B cell (primary cell): Measurements from ENCODE around the gene CTIF. TPM values are rescaled to one million over a fixed set of nuclear protein-coding genes. Genes with fewer than 3 reads are reported as not detected.

Source experiments
- ATAC-seq: fragments of 200-7000 bp; cut with Tn5 transposase; one replicate; pipeline ENCODE4 v1.10.0; 2021; ENCODE audit warnings: low read depth, mild to moderate bottlenecking, moderate number of reproducible peaks, moderate library complexity
- CTCF ChIA-PET: fragments of 350-600 bp; sonication (Branson Sonifier 250); formaldehyde crosslinking; loops from one replicate; lab custom pipeline; 2021; ENCODE audit warnings: antibody characterized with exemption, inconsistent platforms; lab: Charles Lee
- POLR2A ChIA-PET: fragments of 350-600 bp; sonication (Branson Sonifier 250); formaldehyde crosslinking; loops from one replicate; lab custom pipeline; 2021; ENCODE audit warnings: antibody characterized with exemption; lab: Charles Lee
- DNase-seq: peaks from one replicate; pipeline ENCODE4 v3.0.0; 2013
- H2AFZ ChIP-seq: 2 replicates; pipeline ENCODE4 v1.6.1; 2012; ENCODE audit warnings: mild to moderate bottlenecking, low read depth, low read length; ENCODE audit not compliant: insufficient read depth, poor library complexity, severe bottlenecking
- H3K27ac ChIP-seq, 2 donors: 1 replicate in 1 of 2; 2 replicates in 1 of 2; pipeline ENCODE4 v1.5.1; 2012 to 2013; ENCODE audit warnings: low read length in 2 of 2, mild to moderate bottlenecking in 2 of 2, moderate library complexity in 1 of 2
- H3K27me3 ChIP-seq, 4 experiments: fragments of 200-600 bp in 1 of 4; sonication (generic) in 1 of 4; replicated peaks in 1 of 4; 1 replicate in 2 of 4; 2 replicates in 2 of 4; pipeline versions ENCODE4 v1.6.1 to v1.7.0; 2013 to 2016; ENCODE audit warnings: low read length in 3 of 4, mild to moderate bottlenecking in 2 of 4, mixed read lengths in 1 of 4, moderate library complexity in 1 of 4; ENCODE audit not compliant: insufficient read depth in 4 of 4, control insufficient read depth in 3 of 4; ENCODE audit errors: control extremely low read depth in 1 of 4
- H3K36me3 ChIP-seq, 2 experiments: replicated peaks in 1 of 2; 1 replicate in 1 of 2; 2 replicates in 1 of 2; pipeline versions ENCODE4 v1.6.1 to v1.7.1; 2013; ENCODE audit warnings: low read length in 1 of 2; ENCODE audit not compliant: insufficient read depth in 2 of 2, control insufficient read depth in 1 of 2; ENCODE audit errors: control extremely low read depth in 1 of 2, extremely low read depth in 1 of 2
- H3K4me1 ChIP-seq, 2 donors: fragments of 200-600 bp in 1 of 2; sonication (generic) in 1 of 2; 1 replicate in 1 of 2; 2 replicates in 1 of 2; pipeline versions ENCODE4 v1.5.1 to v1.6.1; 2013 to 2017; ENCODE audit warnings: low read length in 2 of 2; ENCODE audit not compliant: control insufficient read depth in 2 of 2, insufficient read depth in 2 of 2
- H3K4me2 ChIP-seq: replicated peaks from 2 replicates; pipeline ENCODE3; 2012; ENCODE audit warnings: mild to moderate bottlenecking, low read depth, low read length; ENCODE audit not compliant: poor library complexity, severe bottlenecking
- H3K4me3 ChIP-seq, 5 experiments: fragments of 200-600 bp in 1 of 5; sonication (generic) in 1 of 5; 1 replicate in 3 of 5; 2 replicates in 2 of 5; pipeline versions ENCODE4 v1.5.1 to v1.7.0; 2011 to 2016; ENCODE audit warnings: low read length in 4 of 5, mild to moderate bottlenecking in 4 of 5, low read depth in 2 of 5, control low read depth in 1 of 5, moderate library complexity in 1 of 5; ENCODE audit not compliant: insufficient read depth in 1 of 5; ENCODE audit errors: control extremely low read depth in 1 of 5, extremely low read depth in 1 of 5
- H3K79me2 ChIP-seq: fragments of 200-600 bp; sonication (generic); one replicate; pipeline ENCODE4 v1.6.0; 2016; ENCODE audit warnings: low read length; ENCODE audit not compliant: control insufficient read depth, insufficient read depth
- H3K9ac ChIP-seq: fragments of 200-600 bp; sonication (generic); 2 replicates; pipeline ENCODE4 v1.6.1; 2017; ENCODE audit warnings: mild to moderate bottlenecking, low read length, moderate library complexity
- H3K9me3 ChIP-seq, 3 donors: one replicate each; pipeline versions ENCODE4 v1.6.1 to v1.7.1; 2013; ENCODE audit warnings: low read length in 2 of 3; ENCODE audit not compliant: control insufficient read depth in 2 of 3, insufficient read depth in 1 of 3; ENCODE audit errors: control extremely low read depth in 1 of 3
- H4K20me1 ChIP-seq: 2 replicates; pipeline ENCODE4 v1.6.0; 2012; ENCODE audit warnings: mild to moderate bottlenecking, low read length; ENCODE audit not compliant: insufficient read depth, control insufficient read depth, poor library complexity, severe bottlenecking
- H3K27ac Mint-ChIP-seq: one replicate; pipeline ENCODE4 v1.8.0; 2021; ENCODE audit warnings: mixed read lengths
- H3K27me3 Mint-ChIP-seq: one replicate; pipeline ENCODE4 v1.8.0; 2021; ENCODE audit warnings: mixed read lengths
- H3K4me1 Mint-ChIP-seq: one replicate; pipeline ENCODE4 v1.8.0; 2021; ENCODE audit warnings: mixed read lengths
- H3K4me3 Mint-ChIP-seq: one replicate; pipeline ENCODE4 v1.8.0; 2021; ENCODE audit warnings: mixed read lengths
- H3K9me3 Mint-ChIP-seq: one replicate; pipeline ENCODE4 v1.8.0; 2022; ENCODE audit warnings: mixed read lengths; ENCODE audit not compliant: insufficient read depth
- EZH2 ChIP-seq: IDR thresholded peaks from 2 replicates; pipeline ENCODE4 v1.6.1; 2012; ENCODE audit warnings: borderline replicate concordance, low read depth, mild to moderate bottlenecking, moderate library complexity, low read length; ENCODE audit not compliant: insufficient read depth, poor library complexity, severe bottlenecking
- WGBS: methylation state at CpG from one replicate; pipeline ENCODE4 v1.1.5; 2013; ENCODE audit warnings: missing lambda C conversion rate; ENCODE audit not compliant: insufficient coverage; 5-methylcytosine and 5-hydroxymethylcytosine counted together
- intact Hi-C: fragments of 100-400 bp; cut with micrococcal nuclease; formaldehyde crosslinking; loops from one replicate; pipeline ENCODE4 v1.10.0; 2022
- polyA plus RNA-seq: library from polyadenylated mRNA; depleted of rRNA; stranded (reverse); fragments of >200 nt; gene quantifications from 2 replicates; pipeline ENCODE4 v1.2.3, GENCODE V29; 2012
- total RNA-seq, 2 donors: library from RNA; stranded (reverse); fragments of 120-200 nt in 1 of 2; gene quantifications; 1 replicate in 1 of 2; 2 replicates in 1 of 2; pipeline versions ENCODE4 v1.2.3 to v1.2.4, GENCODE V29; 2013 to 2022
- TF ChIP-seq, protein P1 (sequence below): fragments of 200-600 bp; IDR thresholded peaks from one replicate; pipeline ENCODE4 v1.8.0; 2022; ENCODE audit warnings: antibody characterized with exemption, mild to moderate bottlenecking

The CTIF gene
- total and polyA plus RNA-seq, 2 donors (not counting 1 experiment from before 2014, with no cell fraction given) = 3.6 to 16.2 TPM

DNA sequence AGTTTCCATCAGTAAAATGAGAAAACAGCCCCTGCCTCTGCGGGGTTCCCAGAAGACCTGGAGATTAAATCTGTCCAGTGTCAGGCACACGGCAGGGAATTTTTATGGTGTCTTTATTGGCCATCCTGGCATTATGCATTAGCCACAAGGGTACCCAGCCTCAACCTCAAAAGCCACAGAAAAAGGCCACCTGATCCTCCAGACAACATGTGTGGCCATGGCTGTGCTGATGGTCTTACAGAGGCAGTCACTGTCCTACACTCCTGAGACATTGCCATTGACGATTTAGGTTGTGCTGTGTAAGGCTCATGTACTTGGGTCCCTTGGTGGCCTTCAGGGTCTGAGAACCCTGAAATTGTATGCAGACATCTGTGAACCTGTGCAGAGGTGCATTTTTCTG lies 296.3 kb downstream of the CTIF start:
- ChIA-PET CTCF (interaction anchor here (1.1 to 1.2 kb wide), 2 partner anchors 58 to 176 kb away, joined by 3 read pairs; no protein-coding TSS in a partner anchor), POLR2A (interaction anchor here (1.1 to 1.2 kb wide), 2 partner anchors 34 to 113 kb away, joined by 3 to 5 read pairs; no protein-coding TSS in a partner anchor)
- Histone ChIP-seq H3K4me1 (peaks cover 32 to 36% of the 10 kb centered on the region in 2 donors), H3K4me3 (peak overlapping the region in 1 of 5 experiments; percentile 29), H3K9me3 (no peaks in the 10 kb centered on the region), H4K20me1 (no peaks in the 10 kb centered on the region), H3K9ac (peak overlapping the region; percentile 36), H3K27me3 (peaks cover 0 to 3% (median 1%) of the 10 kb centered on the region in 4 experiments), H3K27ac (no peak overlapping the region), H3K36me3 (no peaks in the 10 kb centered on the region), H3K79me2 (no peaks in the 10 kb centered on the region), H3K4me2 (peak overlapping the region; percentile 66), H2AFZ (no peak overlapping the region)
- peak overlapping the region; percentile 83 for H3K4me3 Mint-ChIP-seq
- H3K27me3 Mint-ChIP-seq = no peaks in the 10 kb centered on the region
- intact Hi-C loops = loop anchor here (2.0 kb wide), 2 partner anchors 14 to 50 kb away; no protein-coding TSS in a partner anchor
- ATAC-seq (no peak), DNase-seq (no peak)
- H3K9me3 Mint-ChIP-seq = no peaks in the 10 kb centered on the region
- H3K4me1 Mint-ChIP-seq = peaks cover 41% of the 10 kb centered on the region
- 73% methylated on average over 3 of the region's 3 CpGs for WGBS
- peak overlapping the region; percentile 32 for H3K27ac Mint-ChIP-seq
- TF ChIP-seq EZH2 = no peak
- TF ChIP-seq, protein P1, sequence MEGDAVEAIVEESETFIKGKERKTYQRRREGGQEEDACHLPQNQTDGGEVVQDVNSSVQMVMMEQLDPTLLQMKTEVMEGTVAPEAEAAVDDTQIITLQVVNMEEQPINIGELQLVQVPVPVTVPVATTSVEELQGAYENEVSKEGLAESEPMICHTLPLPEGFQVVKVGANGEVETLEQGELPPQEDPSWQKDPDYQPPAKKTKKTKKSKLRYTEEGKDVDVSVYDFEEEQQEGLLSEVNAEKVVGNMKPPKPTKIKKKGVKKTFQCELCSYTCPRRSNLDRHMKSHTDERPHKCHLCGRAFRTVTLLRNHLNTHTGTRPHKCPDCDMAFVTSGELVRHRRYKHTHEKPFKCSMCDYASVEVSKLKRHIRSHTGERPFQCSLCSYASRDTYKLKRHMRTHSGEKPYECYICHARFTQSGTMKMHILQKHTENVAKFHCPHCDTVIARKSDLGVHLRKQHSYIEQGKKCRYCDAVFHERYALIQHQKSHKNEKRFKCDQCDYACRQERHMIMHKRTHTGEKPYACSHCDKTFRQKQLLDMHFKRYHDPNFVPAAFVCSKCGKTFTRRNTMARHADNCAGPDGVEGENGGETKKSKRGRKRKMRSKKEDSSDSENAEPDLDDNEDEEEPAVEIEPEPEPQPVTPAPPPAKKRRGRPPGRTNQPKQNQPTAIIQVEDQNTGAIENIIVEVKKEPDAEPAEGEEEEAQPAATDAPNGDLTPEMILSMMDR = no peak

DNA sequence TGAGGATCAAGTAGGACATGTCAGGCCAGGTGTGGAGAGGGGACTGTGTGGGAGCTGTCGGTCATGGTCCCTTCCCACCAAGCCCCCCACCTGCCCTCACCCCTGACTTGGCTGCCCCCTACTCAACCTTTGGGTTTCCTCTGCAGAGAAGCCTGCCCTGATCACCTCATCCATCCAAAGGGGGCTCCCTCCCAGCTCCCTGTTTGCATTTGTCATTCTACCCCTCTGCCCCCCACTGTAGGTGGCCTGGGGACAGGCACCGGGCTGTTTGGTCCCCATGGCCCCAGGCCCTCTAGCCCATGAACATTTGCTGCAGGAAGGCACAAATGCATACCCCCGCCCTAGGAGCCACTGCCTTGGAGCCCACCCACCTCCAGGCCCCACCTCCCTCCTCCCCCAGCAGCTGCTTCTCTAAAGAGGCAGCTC lies 296.9 kb downstream of the CTIF start:
- no peaks in the 10 kb centered on the region for H3K9me3 Mint-ChIP-seq
- Histone ChIP-seq H3K4me1 (peaks cover 32 to 36% of the 10 kb centered on the region in 2 donors), H4K20me1 (no peaks in the 10 kb centered on the region)

More for the DNA sequence above, 296.9 kb downstream of the CTIF start:
- intact Hi-C loops = loop anchor here (2.0 kb wide), 2 partner anchors 15 to 51 kb away; no protein-coding TSS in a partner anchor
- Histone ChIP-seq H3K9me3 (no peaks in the 10 kb centered on the region), H3K4me3 (no peak overlapping the region), H3K36me3 (no peaks in the 10 kb centered on the region), H3K9ac (no peak overlapping the region), H3K27ac (no peak overlapping the region), H3K27me3 (peaks cover 0 to 3% (median 1%) of the 10 kb centered on the region in 4 experiments), H2AFZ (no peak overlapping the region), H3K4me2 (no peak overlapping the region), H3K79me2 (no peaks in the 10 kb centered on the region)
- DNase-seq = no peak
- ChIA-PET CTCF (no interaction called here), POLR2A (interaction anchor here (0.7 kb wide), 1 partner anchor 117 kb away, joined by 3 read pairs; no protein-coding TSS in a partner anchor)
- no peak overlapping the region for H3K27ac Mint-ChIP-seq
- no peak for ATAC-seq
- TF ChIP-seq, protein P1 = no peak
- no peak for TF ChIP-seq EZH2
- H3K4me1 Mint-ChIP-seq = peaks cover 41% of the 10 kb centered on the region
- no peak overlapping the region for H3K4me3 Mint-ChIP-seq
- WGBS = 100% methylated on average over 2 of the region's 3 CpGs
- H3K27me3 Mint-ChIP-seq = no peaks in the 10 kb centered on the region
